CD4-positive, alpha-beta T cell (primary cell): Measurements from ENCODE around the gene CC2D2A. TPM values are rescaled to one million over a fixed set of nuclear protein-coding genes. Genes with fewer than 3 reads are reported as not detected.
"Not testable (repeated sequence)": the region's sequence is repeated elsewhere in the genome, so short reads cannot be mapped to it uniquely, and the experiment has no call there.

ENCODE experiments used
- ATAC-seq: fragments of 200-7000 bp; cut with Tn5 transposase; one replicate; pipeline ENCODE4 v1.10.0; 2022; ENCODE audit warnings: mild to moderate bottlenecking; ENCODE audit not compliant: poor library complexity
- CTCF ChIA-PET: fragments of 350-600 bp; sonication (Branson Sonifier 250); formaldehyde crosslinking; loops from one replicate; lab custom pipeline; 2021; ENCODE audit warnings: antibody characterized with exemption, inconsistent platforms; lab: Charles Lee
- POLR2A ChIA-PET: fragments of 350-600 bp; sonication (Branson Sonifier 250); formaldehyde crosslinking; loops from one replicate; lab custom pipeline; 2021; ENCODE audit warnings: antibody characterized with exemption, inconsistent platforms; lab: Charles Lee
- DNase-seq, 14 experiments: peaks; one replicate each; pipeline ENCODE4 v3.0.0-alpha.2; 2013 to 2020; ENCODE audit warnings: mixed read lengths in 2 of 14
- H3K27ac ChIP-seq, 2 donors: one replicate each; pipeline versions ENCODE4 v1.5.1 to v1.7.0; 2013; ENCODE audit warnings: low read length in 2 of 2, low read depth in 1 of 2, mild to moderate bottlenecking in 1 of 2
- H3K27me3 ChIP-seq, 2 experiments: 1 replicate in 1 of 2; 2 replicates in 1 of 2; pipeline versions ENCODE4 v1.6.1 to v1.7.0; 2013; ENCODE audit warnings: low read length in 2 of 2, control low read depth in 1 of 2, mild to moderate bottlenecking in 1 of 2, moderate library complexity in 1 of 2; ENCODE audit not compliant: insufficient read depth in 2 of 2, control insufficient read depth in 1 of 2
- H3K36me3 ChIP-seq: one replicate; pipeline ENCODE4 v1.6.1; 2013; ENCODE audit warnings: low read length, control low read depth; ENCODE audit not compliant: insufficient read depth
- H3K4me1 ChIP-seq: one replicate; pipeline ENCODE4 v1.6.1; 2013; ENCODE audit warnings: low read length, control low read depth; ENCODE audit not compliant: insufficient read depth
- H3K4me3 ChIP-seq: one replicate; pipeline ENCODE4 v1.5.1; 2013; ENCODE audit warnings: mild to moderate bottlenecking, low read length, moderate library complexity
- H3K9me3 ChIP-seq, 2 experiments: 1 replicate in 1 of 2; 2 replicates in 1 of 2; pipeline versions ENCODE4 v1.6.1 to v1.7.0; 2013; ENCODE audit warnings: low read length in 2 of 2, mild to moderate bottlenecking in 2 of 2, control low read depth in 1 of 2, moderate library complexity in 1 of 2; ENCODE audit not compliant: control insufficient read depth in 1 of 2, insufficient read depth in 1 of 2
- H3K27ac Mint-ChIP-seq: one replicate; pipeline ENCODE4 v1.8.0; 2020; ENCODE audit warnings: mixed read lengths
- H3K27me3 Mint-ChIP-seq: one replicate; pipeline ENCODE4 v1.8.0; 2021; ENCODE audit warnings: mixed read lengths
- H3K36me3 Mint-ChIP-seq: one replicate; pipeline ENCODE4 v1.8.0; 2021; ENCODE audit warnings: low read depth, mixed read lengths
- H3K4me1 Mint-ChIP-seq: one replicate; pipeline ENCODE4 v1.8.0; 2021; ENCODE audit warnings: low read depth, mixed read lengths
- H3K4me3 Mint-ChIP-seq: one replicate; pipeline ENCODE4 v1.8.0; 2020; ENCODE audit warnings: mild to moderate bottlenecking, mixed read lengths
- H3K9me3 Mint-ChIP-seq: one replicate; pipeline ENCODE4 v1.8.0; 2020; ENCODE audit warnings: mixed read lengths
- CTCF ChIP-seq: fragments of 200-600 bp; IDR thresholded peaks from one replicate; pipeline ENCODE4 v1.8.0; 2022; ENCODE audit warnings: antibody characterized with exemption, mild to moderate bottlenecking
- intact Hi-C, 2 experiments: fragments of 100-400 bp; cut with DNase I in 1 of 2; cut with micrococcal nuclease in 1 of 2; formaldehyde crosslinking; loops; one replicate each; pipeline versions ENCODE4 v1.15.1 to v1.9.0; 2023 to 2025; cut with DNase I, micrococcal nuclease
- total RNA-seq, 174 experiments: library from RNA in 2 of 174; stranded (reverse) in 2 of 174; gene quantifications; one replicate each; pipeline ENCODE4 v1.2.3 and lab custom pipeline; 2021 to 2026

CC2D2A gene
- total RNA-seq, 2 experiments from 2014 or later, result not detected

DNA sequence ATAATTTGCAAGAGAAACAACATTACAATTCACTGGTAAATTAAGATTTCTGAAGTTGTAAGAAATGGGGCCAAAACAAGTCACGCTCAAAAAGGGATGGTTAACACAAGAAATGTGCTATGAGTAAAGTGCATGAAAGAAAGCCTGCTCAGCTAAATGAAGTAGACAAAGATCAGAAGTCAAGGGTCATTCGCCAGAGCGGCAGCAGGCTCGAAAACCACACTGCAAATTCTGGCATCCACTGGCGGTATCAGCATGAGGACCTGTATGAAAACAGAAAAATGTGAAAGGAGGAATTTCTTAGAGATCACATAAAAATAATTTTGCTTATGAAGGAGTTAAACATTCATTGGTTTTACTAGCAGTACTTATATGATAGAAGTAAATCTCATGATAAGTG, 135.9 kb downstream of the CC2D2A start:
- Histone ChIP-seq H3K27ac (no peak overlapping the region), H3K4me1 (no peaks in the 10 kb centered on the region), H3K9me3 (no peaks in the 10 kb centered on the region), H3K4me3 (no peak overlapping the region), H3K36me3 (peaks cover 23% of the 10 kb centered on the region), H3K27me3 (no peaks in the 10 kb centered on the region)
- H3K27ac Mint-ChIP-seq, result no peak overlapping the region
- DNase-seq, result no peak
- no peak for TF ChIP-seq CTCF
- ChIA-PET CTCF (no interaction called here), POLR2A (no interaction called here)
- no peaks in the 10 kb centered on the region for H3K9me3 Mint-ChIP-seq
- no peak for ATAC-seq
- H3K4me1 Mint-ChIP-seq, result peaks cover 9% of the 10 kb centered on the region
- H3K36me3 Mint-ChIP-seq, result peaks cover 83% of the 10 kb centered on the region
- intact Hi-C loops, result no loop called here
- no peaks in the 10 kb centered on the region for H3K27me3 Mint-ChIP-seq
- H3K4me3 Mint-ChIP-seq, result no peak overlapping the region

DNA sequence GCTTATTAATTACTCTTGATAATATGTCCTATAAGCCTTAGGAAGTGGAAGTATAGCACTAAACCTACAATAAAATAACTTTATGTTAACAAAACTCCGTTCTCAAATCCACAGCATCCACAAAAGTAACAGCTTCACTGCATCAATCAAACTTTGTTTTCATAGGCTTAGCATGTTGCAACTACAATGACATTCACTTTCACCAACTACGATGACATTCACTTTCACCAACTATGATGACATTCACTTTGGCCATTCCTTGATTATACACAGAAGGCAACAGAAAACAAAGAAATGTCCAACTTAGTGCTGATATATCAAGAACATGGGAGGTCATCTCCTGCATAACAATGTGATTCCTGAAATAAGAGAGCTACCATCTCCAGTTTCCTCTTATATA, 141.2 kb downstream of the CC2D2A start:
- H3K27me3 ChIP-seq, result no peaks in the 10 kb centered on the region
- H3K36me3 Mint-ChIP-seq, result peaks cover 72% of the 10 kb centered on the region
- H3K36me3 ChIP-seq, result peaks cover 27% of the 10 kb centered on the region
- CTCF ChIA-PET, result interaction anchor here (1.3 kb wide), 1 partner anchor 17 kb away, joined by 3 read pairs; no protein-coding TSS in a partner anchor
- H3K27ac Mint-ChIP-seq, result no peak overlapping the region
- no peak overlapping the region for H3K4me3 ChIP-seq
- POLR2A ChIA-PET, result no interaction called here
- peaks cover 32% of the 10 kb centered on the region for H3K4me1 Mint-ChIP-seq
- peaks cover 0 to 4% of the 10 kb centered on the region in 2 experiments for H3K9me3 ChIP-seq
- no peak for ATAC-seq
- no peaks in the 10 kb centered on the region for H3K27me3 Mint-ChIP-seq
- no peaks in the 10 kb centered on the region for H3K9me3 Mint-ChIP-seq
- H3K27ac ChIP-seq, result no peak overlapping the region
- DNase-seq, result no peak
- intact Hi-C loops, result no loop called here
- TF ChIP-seq CTCF, result no peak
- peaks cover 6% of the 10 kb centered on the region for H3K4me1 ChIP-seq
- no peak overlapping the region for H3K4me3 Mint-ChIP-seq

DNA sequence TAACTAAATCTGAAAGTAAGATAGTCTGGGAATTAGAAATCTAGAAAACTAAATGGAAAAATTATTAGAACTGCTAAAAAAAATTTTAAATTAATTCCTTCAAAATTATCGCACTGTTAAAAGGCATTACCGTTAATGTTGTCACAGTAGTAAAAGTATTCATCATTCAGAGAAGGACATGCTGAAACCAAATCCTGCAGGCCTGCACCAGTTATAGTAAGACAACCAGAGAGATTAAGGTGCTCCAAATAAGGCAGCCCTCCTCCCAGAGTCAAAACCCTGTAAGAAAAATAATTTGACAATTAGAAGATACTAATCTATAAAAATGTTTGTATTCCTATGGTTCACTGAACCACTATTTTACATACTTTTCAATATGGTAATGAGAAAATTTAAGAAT, 142.5 kb downstream of the CC2D2A start:
- POLR2A ChIA-PET, result no interaction called here
- Mint-ChIP-seq H3K36me3 (peaks cover 77% of the 10 kb centered on the region), H3K9me3 (no peaks in the 10 kb centered on the region), H3K4me1 (peaks cover 39% of the 10 kb centered on the region), H3K27me3 (no peaks in the 10 kb centered on the region), H3K4me3 (no peak overlapping the region), H3K27ac (no peak overlapping the region)
- Histone ChIP-seq H3K4me1 (peaks cover 6% of the 10 kb centered on the region), H3K4me3 (no peak overlapping the region), H3K27me3 (no peaks in the 10 kb centered on the region), H3K27ac (no peak overlapping the region), H3K36me3 (peaks cover 27% of the 10 kb centered on the region), H3K9me3 (peaks cover 0 to 4% of the 10 kb centered on the region in 2 experiments)
- no peak for TF ChIP-seq CTCF
- ATAC-seq (no peak), DNase-seq (no peak)
- intact Hi-C loops, result no loop called here
- CTCF ChIA-PET, result no interaction called here

DNA sequence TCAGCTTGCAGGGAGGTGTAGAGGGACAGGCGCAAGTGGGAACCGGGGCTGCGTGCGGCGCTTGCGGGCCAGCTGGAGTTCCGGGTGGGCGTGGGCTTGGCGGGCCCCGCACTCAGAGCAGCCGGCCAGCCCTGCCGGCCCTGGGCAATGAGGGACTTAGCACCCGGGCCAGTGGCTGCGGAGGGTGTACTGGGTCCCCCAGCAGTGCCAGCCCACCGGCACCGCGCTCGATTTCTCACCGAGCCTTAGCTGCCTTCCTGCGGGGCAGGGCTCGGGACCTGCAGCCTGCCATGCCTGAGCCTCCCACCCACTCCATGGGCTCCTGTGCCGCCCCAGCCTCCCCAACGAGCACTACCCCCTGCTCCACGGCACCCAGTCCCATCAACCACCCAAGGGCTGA, 145.2 kb downstream of the CC2D2A start:
- H3K27me3 Mint-ChIP-seq, ATAC-seq, DNase-seq, POLR2A ChIA-PET, CTCF ChIA-PET, H3K9me3 Mint-ChIP-seq, H3K27ac ChIP-seq, H3K27me3 ChIP-seq, H3K9me3 ChIP-seq, intact Hi-C loops, H3K27ac Mint-ChIP-seq, H3K4me1 ChIP-seq, H3K4me3 Mint-ChIP-seq, H3K4me3 ChIP-seq: not testable (repeated sequence)
- H3K36me3 Mint-ChIP-seq, result peaks cover 84% of the 10 kb centered on the region
- H3K36me3 ChIP-seq, result peaks cover 29% of the 10 kb centered on the region
- peaks cover 44% of the 10 kb centered on the region for H3K4me1 Mint-ChIP-seq

- peaks cover 16 to 18% of the 10 kb centered on the region in 2 experiments for H3K9me3 ChIP-seq
- H3K27ac ChIP-seq, intact Hi-C loops, POLR2A ChIA-PET, H3K27me3 Mint-ChIP-seq, H3K4me3 Mint-ChIP-seq, CTCF ChIA-PET, DNase-seq, H3K27ac Mint-ChIP-seq, H3K27me3 ChIP-seq, H3K4me3 ChIP-seq, ATAC-seq, H3K4me1 ChIP-seq: not testable (repeated sequence)
- H3K36me3 ChIP-seq, result peaks cover 19% of the 10 kb centered on the region
- H3K36me3 Mint-ChIP-seq, result peaks cover 86% of the 10 kb centered on the region
- peaks cover 55% of the 10 kb centered on the region for H3K4me1 Mint-ChIP-seq
- peaks cover 14% of the 10 kb centered on the region for H3K9me3 Mint-ChIP-seq
Observed at GRCh38 chr4:15617407-15617806, 147.7 kb downstream of the CC2D2A start.
